K562 (cell line): ENCODE measurements around the gene FAM222A. TPM values are rescaled to one million over a fixed set of nuclear protein-coding genes. Genes with fewer than 3 reads are reported as not detected.

ENCODE experiments used
- ARHGAP35 ChIP-seq: fragments of 450-650 bp; IDR thresholded peaks from 2 replicates; pipeline ENCODE4 v1.6.1; 2018; ENCODE audit not compliant: partially characterized antibody
- ARID1B ChIP-seq: fragments of 450-650 bp; IDR thresholded peaks from 2 replicates; pipeline ENCODE4 v1.6.1; 2016; ENCODE audit warnings: antibody characterized with exemption, mild to moderate bottlenecking, inconsistent platforms
- ATF7 ChIP-seq: fragments of 450-650 bp; IDR thresholded peaks from 2 replicates; pipeline ENCODE4 v1.7.1; 2014; ENCODE audit warnings: mild to moderate bottlenecking, moderate library complexity
- CBX8 ChIP-seq: fragments of 200-600 bp; sonication (generic); IDR thresholded peaks from 2 replicates; pipeline ENCODE4 v1.6.1; 2012; ENCODE audit warnings: borderline replicate concordance, mixed run types, low read depth, mild to moderate bottlenecking, moderate library complexity, mixed read lengths, low read length, control low read depth, inconsistent platforms; ENCODE audit not compliant: poor library complexity, severe bottlenecking; ENCODE audit errors: extremely low read depth
- CC2D1A ChIP-seq: fragments of 450-650 bp; IDR thresholded peaks from 2 replicates; pipeline ENCODE4 v1.6.1; 2017; ENCODE audit warnings: mild to moderate bottlenecking
- DMBX1 ChIP-seq: fragments of 250-450 bp; sonication (Bioruptor Pico); IDR thresholded peaks from 2 replicates; pipeline ENCODE4 v1.8.0; 2022; ENCODE audit warnings: inconsistent platforms, mild to moderate bottlenecking, moderate library complexity, borderline replicate concordance
- DPF2 ChIP-seq: fragments of 450-650 bp; IDR thresholded peaks from 2 replicates; pipeline ENCODE4 v1.6.1; 2016
- FOXK2 ChIP-seq, 2 experiments: fragments of 450-650 bp; IDR thresholded peaks in 1 of 2; conservative IDR thresholded peaks in 1 of 2; 2 replicates each; pipeline ENCODE4 v1.6.1; 2016; ENCODE audit warnings: low read depth in 2 of 2, mild to moderate bottlenecking in 1 of 2
- GABPA ChIP-seq: fragments of 200-800 bp; sonication (Bioruptor generic); conservative IDR thresholded peaks from 2 replicates; pipeline ENCODE4 v1.6.1; 2016; ENCODE audit warnings: low read depth, missing genetic modification characterization, missing compliant biosample characterization
- HNRNPH1 ChIP-seq: fragments of 200-400 bp; formaldehyde crosslinking; optimal IDR thresholded peaks from 2 replicates; pipeline ENCODE3; 2017; ENCODE audit warnings: low read depth, mild to moderate bottlenecking, low read length, moderate library complexity
- MBD1 ChIP-seq: fragments of 250-450 bp; sonication (Bioruptor Pico); IDR thresholded peaks from 2 replicates; pipeline ENCODE4 v1.8.0; 2022; ENCODE audit warnings: inconsistent platforms
- MNT ChIP-seq, 2 experiments: fragments of 450-650 bp; conservative IDR thresholded peaks; 2 replicates each; pipeline ENCODE4 v1.6.1; 2017; ENCODE audit warnings: mild to moderate bottlenecking in 2 of 2, moderate library complexity in 2 of 2
- OTX1 ChIP-seq: fragments of 450-650 bp; formaldehyde crosslinking; IDR thresholded peaks from 2 replicates; pipeline ENCODE4 v1.4.0; 2022; ENCODE audit warnings: mild to moderate bottlenecking
- PRMT5 ChIP-seq: sonication (generic); formaldehyde crosslinking; IDR thresholded peaks from 2 replicates; pipeline ENCODE4 v1.5.0; 2020; ENCODE audit warnings: missing genetic modification reagents
- RBM25 ChIP-seq: fragments of 200-400 bp; formaldehyde crosslinking; IDR thresholded peaks from 2 replicates; pipeline ENCODE4 v1.6.1; 2018; ENCODE audit warnings: low read length, low read depth, moderate library complexity; ENCODE audit not compliant: severe bottlenecking
- SMARCA5 ChIP-seq: fragments of 450-650 bp; IDR thresholded peaks from 2 replicates; pipeline ENCODE4 v1.6.1; 2016
- TAF9B ChIP-seq: fragments of 450-650 bp; IDR thresholded peaks from 2 replicates; pipeline ENCODE4 v1.6.1; 2018; ENCODE audit warnings: mild to moderate bottlenecking; ENCODE audit not compliant: partially characterized antibody
- THAP7 ChIP-seq: fragments of 250-450 bp; sonication (Bioruptor Pico); IDR thresholded peaks from 2 replicates; pipeline ENCODE4 v1.5.0; 2021
- YBX1 ChIP-seq: fragments of 450-650 bp; IDR thresholded peaks from 2 replicates; pipeline ENCODE4 v1.7.1; 2016; ENCODE audit warnings: mild to moderate bottlenecking
- ZBTB7A ChIP-seq: IDR thresholded peaks from 2 replicates; pipeline ENCODE4 v1.6.1; 2011; ENCODE audit warnings: low read depth, mild to moderate bottlenecking, low read length, moderate library complexity, borderline replicate concordance; ENCODE audit not compliant: control insufficient read depth
- ZFP30 ChIP-seq: fragments of 250-450 bp; sonication (Bioruptor Pico); IDR thresholded peaks from 2 replicates; pipeline ENCODE4 v1.8.0; 2022; ENCODE audit warnings: moderate library complexity, mild to moderate bottlenecking, inconsistent platforms, borderline replicate concordance
- ZNF165 ChIP-seq: fragments of 250-450 bp; sonication (Bioruptor Pico); IDR thresholded peaks from 2 replicates; pipeline ENCODE4 v1.4.0; 2020; ENCODE audit warnings: borderline replicate concordance
- ZNF253 ChIP-seq: fragments of 250-450 bp; sonication (Bioruptor Pico); conservative IDR thresholded peaks from 2 replicates; pipeline ENCODE4 v1.6.1; 2021; ENCODE audit warnings: mild to moderate bottlenecking
- ZNF3 ChIP-seq: fragments of 250-450 bp; sonication (Bioruptor Pico); IDR thresholded peaks from 2 replicates; pipeline ENCODE4 v1.5.0; 2021; ENCODE audit warnings: mild to moderate bottlenecking, moderate library complexity
- ZNF551 ChIP-seq: fragments of 250-450 bp; sonication (Bioruptor Pico); IDR thresholded peaks from 2 replicates; pipeline ENCODE4 v1.5.0; 2021; ENCODE audit warnings: mild to moderate bottlenecking, moderate library complexity
- ZSCAN29 ChIP-seq: fragments of 450-650 bp; IDR thresholded peaks from 2 replicates; pipeline ENCODE4 v1.6.1; 2017
- polyA plus RNA-seq, 8 experiments: library from polyadenylated mRNA; depleted of rRNA in 4 of 8; stranded (reverse) in 5 of 8; unstranded in 3 of 8; fragments of >200 nt; fragmentation: Nextera tagmentation in 2 of 8; fragmentation: Illumina TruSeq in 1 of 8; extraction: Ambion mirVana in 2 of 8; extraction: Trizol in 1 of 8; gene quantifications; 2 replicates each; pipeline versions ENCODE4 v1.2.1 to v1.2.3, GENCODE V29; 2011 to 2014; ENCODE audit warnings: inconsistent platforms in 1 of 8, missing spikeins in 1 of 8
- total RNA-seq, 7 experiments: library from RNA; depleted of rRNA in 6 of 7; stranded (reverse); fragments of >200 nt in 6 of 7; fragmentation: Illumina TruSeq in 2 of 7; extraction: Trizol in 2 of 7; gene quantifications; 2 replicates each; pipeline versions ENCODE4 v1.2.1 to v1.2.3, GENCODE V29; 2011 to 2021; ENCODE audit warnings: low replicate concordance in 1 of 7

The FAM222A gene
- total and polyA plus RNA-seq, 9 of the 15 experiments (the other 6 are each of a cell fraction or from before 2014, with no cell fraction given) = 0.03 to 0.36 (median 0.12) TPM; not detected in 1

GRCh38 chr12:109696485-109697269, 16.9 kb upstream of the FAM222A start (continued):
- no peak for TF ChIP-seq PRMT5 (CRISPR knock-in tag)
- no peak for TF ChIP-seq OTX1 (CRISPR knock-in tag)
- TF ChIP-seq DPF2 = peak; percentile 53; the same call in 1 of the 2 replicates
- TF ChIP-seq ZFP30 (CRISPR knock-in tag) = no peak
- TF ChIP-seq FOXK2 (conservative IDR thresholded peaks at IDR 0.05 in 1 of 2, IDR thresholded peaks at IDR 0.05 in 1 of 2; ENCODE audit: low read depth in 2 of 2) = no peak
- no peak for TF ChIP-seq ARHGAP35
- TF ChIP-seq ATF7 = no peak
- TF ChIP-seq GABPA = no peak
- TF ChIP-seq CBX8 = no peak
- TF ChIP-seq MBD1 (CRISPR knock-in tag) = no peak
- peak; percentile 75; the same call in 1 of the 2 replicates for TF ChIP-seq SMARCA5
- no peak for TF ChIP-seq ZNF253 (CRISPR knock-in tag)
- TF ChIP-seq DMBX1 = no peak
- no peak for TF ChIP-seq MNT (conservative IDR thresholded peaks at IDR 0.05)
- TF ChIP-seq ZNF165 (CRISPR knock-in tag) = no peak
- TF ChIP-seq RBM25 = peak; percentile 86
- TF ChIP-seq ZNF3 (CRISPR knock-in tag) = peak; percentile 96
- no peak for TF ChIP-seq CC2D1A
- no peak for TF ChIP-seq ZNF551 (CRISPR knock-in tag)
- TF ChIP-seq ZSCAN29 = no peak
- no peak for TF ChIP-seq THAP7 (CRISPR knock-in tag)
- no peak for TF ChIP-seq YBX1
- no peak for TF ChIP-seq HNRNPH1
- TF ChIP-seq ZBTB7A = no peak
- TF ChIP-seq ARID1B = peak; percentile 58
- no peak for TF ChIP-seq TAF9B
